GM12878 (cell line): ENCODE data around the gene MMP15. TPM values are rescaled to one million over a fixed set of nuclear protein-coding genes. Genes with fewer than 3 reads are reported as not detected.

Experiments used
- ATAC-seq: fragments of 200-7000 bp; cut with Tn5 transposase; 3 replicates; pipeline ENCODE4 v1.9.1; 2020; ENCODE audit warnings: mild to moderate bottlenecking, moderate library complexity
- BruUV-seq: library from RNA; stranded (reverse); fragments of 400-500 nt; replicated peaks from 2 replicates; lab custom pipeline; 2021; lab: Mats Ljungman, UMichigan
- CTCF ChIA-PET: fragments of 300-600 bp; sonication (Branson Sonifier 250); formaldehyde crosslinking; extraction: SDS; loops from one replicate; lab custom pipeline; 2021; ENCODE audit warnings: inconsistent platforms; lab: Yijun Ruan, JAX
- POLR2A ChIA-PET: fragments of 350-600 bp; formaldehyde crosslinking; extraction: SDS; loops from one replicate; lab custom pipeline; 2021; ENCODE audit warnings: inconsistent platforms; lab: Charles Lee
- RAD21 ChIA-PET: fragments of 300-600 bp; sonication (Branson Sonifier 250); formaldehyde crosslinking; loops from one replicate; lab custom pipeline; 2023; ENCODE audit warnings: antibody characterized with exemption; ENCODE audit not compliant: unreplicated experiment; lab: Charles Lee
- SMC1A ChIA-PET: fragments of 300-600 bp; sonication (Branson Sonifier 250); formaldehyde crosslinking; loops from one replicate; lab custom pipeline; 2023; ENCODE audit not compliant: unreplicated experiment, uncharacterized antibody; lab: Charles Lee
- DNase-seq: peaks from one replicate; pipeline ENCODE4 v3.0.0-alpha.2; 2011; ENCODE audit warnings: low read depth, low spot score
- FAIRE-seq: peaks from 3 replicates; lab custom pipeline; 2011; peaks lifted over from hg19 to GRCh38; lab: Jason Lieb, UNC
- H2AFZ ChIP-seq: 2 replicates; pipeline ENCODE4 v1.6.0; 2011; ENCODE audit warnings: low read depth, low read length, control low read depth; ENCODE audit not compliant: control insufficient read depth
- H3K27ac ChIP-seq: 2 replicates; pipeline ENCODE4 v1.5.1; 2011; ENCODE audit warnings: control low read depth; ENCODE audit not compliant: control insufficient read depth, insufficient read depth
- H3K27me3 ChIP-seq, 2 experiments: replicated peaks in 1 of 2; 2 replicates each; pipeline versions ENCODE4 v1.6.0 to v1.6.1; 2011; ENCODE audit warnings: low read length in 1 of 2; ENCODE audit not compliant: control insufficient read depth in 2 of 2, insufficient read depth in 2 of 2
- H3K36me3 ChIP-seq, 2 experiments: 2 replicates each; pipeline ENCODE4 v1.5.1; 2011; ENCODE audit warnings: low read length in 1 of 2; ENCODE audit not compliant: control insufficient read depth in 2 of 2, insufficient read depth in 2 of 2
- H3K4me1 ChIP-seq: 2 replicates; pipeline ENCODE4 v1.6.1; 2011; ENCODE audit warnings: mild to moderate bottlenecking, low read length, moderate library complexity, mixed read lengths; ENCODE audit not compliant: control insufficient read depth, insufficient read depth
- H3K4me2 ChIP-seq: 2 replicates; pipeline ENCODE4 v1.6.0; 2011; ENCODE audit warnings: control low read depth; ENCODE audit not compliant: control insufficient read depth, insufficient read depth
- H3K4me3 ChIP-seq: fragments of 200-600 bp; sonication (generic); 2 replicates; pipeline ENCODE4 v1.5.1; 2016
- H3K79me2 ChIP-seq: 2 replicates; pipeline ENCODE4 v1.6.0; 2011; ENCODE audit warnings: low read length; ENCODE audit not compliant: control insufficient read depth, insufficient read depth
- H3K9ac ChIP-seq: 2 replicates; pipeline ENCODE4 v1.8.0; 2011; ENCODE audit warnings: low read length, control low read depth, mixed read lengths; ENCODE audit not compliant: control insufficient read depth, insufficient read depth
- H3K9me3 ChIP-seq: replicated peaks from 3 replicates; pipeline ENCODE4 v1.5.1; 2011; ENCODE audit warnings: mild to moderate bottlenecking, low read length; ENCODE audit not compliant: control insufficient read depth, insufficient read depth
- H4K20me1 ChIP-seq: 2 replicates; pipeline ENCODE4 v1.6.0; 2011; ENCODE audit not compliant: control insufficient read depth, insufficient read depth
- BCL11A ChIP-seq: IDR thresholded peaks from 2 replicates; pipeline ENCODE4 v1.6.1; 2011; ENCODE audit warnings: low read depth, low read length
- CBFB ChIP-seq: IDR thresholded peaks from 2 replicates; pipeline ENCODE4 v1.6.1; 2016; ENCODE audit warnings: antibody characterized with exemption, low read depth
- CEBPB ChIP-seq, 2 experiments: fragments of 150-350 bp in 1 of 2; IDR thresholded peaks; 2 replicates each; pipeline ENCODE4 v1.6.1; 2012 to 2014; ENCODE audit warnings: low read depth in 2 of 2, low read length in 2 of 2, borderline replicate concordance in 1 of 2, inconsistent platforms in 1 of 2
- ELK1 ChIP-seq: IDR thresholded peaks from 2 replicates; pipeline ENCODE4 v1.6.1; 2012; ENCODE audit warnings: low read depth, low read length, improper control_type of control experiment
- GATAD2B ChIP-seq: fragments of 450-650 bp; conservative IDR thresholded peaks from 2 replicates; pipeline ENCODE4 v1.6.1; 2017; ENCODE audit warnings: low read depth, mild to moderate bottlenecking, moderate library complexity
- IRF4 ChIP-seq: IDR thresholded peaks from 2 replicates; pipeline ENCODE4 v1.6.1; 2011; ENCODE audit warnings: low read depth, low read length
- KLF5 ChIP-seq: fragments of 450-650 bp; IDR thresholded peaks from 2 replicates; pipeline ENCODE4 v1.6.1; 2014; ENCODE audit warnings: mild to moderate bottlenecking; ENCODE audit not compliant: partially characterized antibody
- POLR2AphosphoS5 ChIP-seq: IDR thresholded peaks from 2 replicates; pipeline ENCODE4 v1.6.1; 2011; ENCODE audit warnings: mild to moderate bottlenecking, low read length, inconsistent platforms
- ZNF24 ChIP-seq: fragments of 450-650 bp; IDR thresholded peaks from 2 replicates; pipeline ENCODE4 v1.6.1; 2017; ENCODE audit warnings: antibody characterized with exemption, mild to moderate bottlenecking
- ZNF274 ChIP-seq: IDR thresholded peaks from one replicate; pipeline ENCODE4 v1.8.0; 2011; ENCODE audit not compliant: insufficient read length, insufficient read depth
- WGBS: methylation state at CpG from one replicate; pipeline ENCODE4 v1.1.6; 2016; ENCODE audit warnings: low lambda C conversion rate; ENCODE audit not compliant: insufficient replicate concordance, insufficient coverage; ENCODE audit errors: missing lambda C conversion rate; 5-methylcytosine and 5-hydroxymethylcytosine counted together
- in situ Hi-C: fragments of 300-500 bp; cut with MboI; formaldehyde crosslinking; loops from 9 replicates; pipeline ENCODE4 v1.14.3; 2018; ENCODE audit warnings: mixed read lengths
- intact Hi-C: fragments of 100-400 bp; cut with micrococcal nuclease; formaldehyde crosslinking; loops from one replicate; pipeline ENCODE4 v1.14.2; 2022; ENCODE audit not compliant: unreplicated experiment
- polyA plus RNA-seq, 11 experiments: library from polyadenylated mRNA; depleted of rRNA in 4 of 11; unstranded in 6 of 11; stranded (reverse) in 5 of 11; fragments of >200 nt; fragmentation: Nextera tagmentation in 4 of 11; fragmentation: Illumina TruSeq in 1 of 11; extraction: Ambion mirVana in 4 of 11; extraction: Trizol in 1 of 11; gene quantifications; 1 replicate in 1 of 11; 2 replicates in 10 of 11; pipeline versions ENCODE4 v1.2.1 to v1.2.3, GENCODE V29; 2011 to 2016; ENCODE audit warnings: inconsistent platforms in 2 of 11, missing spikeins in 2 of 11, low read depth in 1 of 11
- total RNA-seq, 4 experiments: library from RNA; depleted of rRNA in 3 of 4; stranded (reverse); fragments of >200 nt in 3 of 4; fragmentation: Illumina TruSeq in 1 of 4; extraction: Trizol in 1 of 4; gene quantifications; 2 replicates each; pipeline versions ENCODE4 v1.2.1 to v1.2.3, GENCODE V29; 2013 to 2021

The MMP15 gene
- total and polyA plus RNA-seq, 10 of the 15 experiments (the other 5 are each of a cell fraction or from before 2014, with no cell fraction given), result 0.08 to 0.56 (median 0.10) TPM; not detected in 7

GRCh38 chr16:58040945-58041627 lies 15.5 kb downstream of the MMP15 start:
- H3K27ac ChIP-seq, result no peak overlapping the region
- BruUV-seq, result no TSS peak
- H3K4me1 ChIP-seq, result no peaks in the 10 kb centered on the region
- H3K27me3 ChIP-seq, result no peaks in the 10 kb centered on the region
- POLR2A ChIA-PET, result no interaction called here
- in situ Hi-C loops (no loop called here), intact Hi-C loops (no loop called here)
- no peak for ATAC-seq
- WGBS, result 37% methylated on average over 13 of the region's 14 CpGs
- no peak overlapping the region for H3K4me2 ChIP-seq
- CTCF ChIA-PET, result no interaction called here
- SMC1A ChIA-PET, result no interaction called here
- H4K20me1 ChIP-seq, result no peaks in the 10 kb centered on the region
- H3K79me2 ChIP-seq, result no peaks in the 10 kb centered on the region
- RAD21 ChIA-PET, result no interaction called here
- TF ChIP-seq ZNF24 (no peak), POLR2AphosphoS5 (no peak), GATAD2B (no peak), ZNF274 (no peak), BCL11A (no peak)
- no peak for FAIRE-seq
- H3K9ac ChIP-seq, result no peak overlapping the region
- DNase-seq, result no peak
- no peaks in the 10 kb centered on the region for H3K36me3 ChIP-seq
- no peak overlapping the region for H2AFZ ChIP-seq
- no peaks in the 10 kb centered on the region for H3K9me3 ChIP-seq
- H3K4me3 ChIP-seq, result no peak overlapping the region

GRCh38 chr16:58041628-58041955 lies 16.0 kb downstream of the MMP15 start:
- no peak overlapping the region for H3K4me3 ChIP-seq
- DNase-seq (no peak), ATAC-seq (no peak), FAIRE-seq (no peak)
- POLR2A ChIA-PET, result no interaction called here
- H3K9ac ChIP-seq, result no peak overlapping the region
- TF ChIP-seq CBFB (no peak), ELK1 (no peak), POLR2AphosphoS5 (no peak), KLF5 (no peak), IRF4 (no peak), CEBPB (IDR thresholded peaks at IDR 0.05; ENCODE audit: borderline replicate concordance in 1 of 2, low read depth in 2 of 2, low read length in 2 of 2) (no peak)
- H2AFZ ChIP-seq, result no peak overlapping the region
- intact Hi-C loops, result no loop called here
- RAD21 ChIA-PET, result no interaction called here
- H3K27ac ChIP-seq, result no peak overlapping the region
- no peaks in the 10 kb centered on the region for H3K9me3 ChIP-seq
- SMC1A ChIA-PET, result no interaction called here
- H4K20me1 ChIP-seq, result no peaks in the 10 kb centered on the region
- no peak overlapping the region for H3K4me2 ChIP-seq
- BruUV-seq, result no TSS peak
- no peaks in the 10 kb centered on the region for H3K4me1 ChIP-seq
- CTCF ChIA-PET, result no interaction called here
- H3K36me3 ChIP-seq, result no peaks in the 10 kb centered on the region
- WGBS, result 53% methylated on average over 18 of the region's 18 CpGs
- no peaks in the 10 kb centered on the region for H3K79me2 ChIP-seq
- in situ Hi-C loops, result no loop called here
- H3K27me3 ChIP-seq, result no peaks in the 10 kb centered on the region
